Tibial nerve (tissue), 3 donors: Measurements from ENCODE around the gene ATG14.

ENCODE experiments used
- POLR2A ChIP-seq, 2 donors: fragments of 450-650 bp; IDR thresholded peaks; one replicate each; pipeline ENCODE4 v1.6.1; 2017; ENCODE audit warnings: antibody characterized with exemption in 2 of 2, mild to moderate bottlenecking in 2 of 2, moderate library complexity in 2 of 2
- TF ChIP-seq, protein P1 (sequence below), 5 experiments: fragments of 200-600 bp in 3 of 5; fragments of 450-650 bp in 2 of 5; sonication (generic) in 3 of 5; IDR thresholded peaks; one replicate each; pipeline ENCODE4 v1.5.1; 2016 to 2019; ENCODE audit warnings: antibody characterized with exemption in 5 of 5, mild to moderate bottlenecking in 3 of 5, moderate library complexity in 2 of 5

DNA sequence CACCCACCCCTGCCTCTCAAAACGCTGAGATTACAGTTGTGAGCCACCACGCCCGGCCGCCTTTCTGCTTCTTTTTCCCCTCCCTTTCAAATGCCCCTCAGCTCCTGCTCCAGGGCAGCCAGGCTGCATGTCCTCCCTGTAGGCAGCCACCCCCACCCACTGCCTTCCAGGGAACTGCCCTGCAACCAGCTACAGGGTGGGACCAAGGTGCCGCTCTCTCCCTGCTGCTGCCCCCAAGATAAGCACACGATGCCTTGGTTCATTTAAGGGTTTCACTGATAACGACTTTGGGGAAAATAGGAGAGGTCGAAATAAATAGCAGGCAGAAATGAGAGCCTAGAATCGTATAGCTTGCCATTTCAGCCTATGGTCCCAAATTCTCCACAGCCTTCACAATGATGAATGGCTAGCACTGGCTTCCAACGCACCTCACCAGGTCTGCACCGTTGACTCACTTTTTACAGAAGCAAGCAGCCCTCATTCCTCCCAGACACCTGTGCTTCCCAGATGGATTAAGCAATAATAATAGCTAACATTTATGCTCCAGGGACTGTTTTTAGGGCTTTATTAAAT lies 40.7 kb downstream of the ATG14 start:
- TF ChIP-seq, protein P1, sequence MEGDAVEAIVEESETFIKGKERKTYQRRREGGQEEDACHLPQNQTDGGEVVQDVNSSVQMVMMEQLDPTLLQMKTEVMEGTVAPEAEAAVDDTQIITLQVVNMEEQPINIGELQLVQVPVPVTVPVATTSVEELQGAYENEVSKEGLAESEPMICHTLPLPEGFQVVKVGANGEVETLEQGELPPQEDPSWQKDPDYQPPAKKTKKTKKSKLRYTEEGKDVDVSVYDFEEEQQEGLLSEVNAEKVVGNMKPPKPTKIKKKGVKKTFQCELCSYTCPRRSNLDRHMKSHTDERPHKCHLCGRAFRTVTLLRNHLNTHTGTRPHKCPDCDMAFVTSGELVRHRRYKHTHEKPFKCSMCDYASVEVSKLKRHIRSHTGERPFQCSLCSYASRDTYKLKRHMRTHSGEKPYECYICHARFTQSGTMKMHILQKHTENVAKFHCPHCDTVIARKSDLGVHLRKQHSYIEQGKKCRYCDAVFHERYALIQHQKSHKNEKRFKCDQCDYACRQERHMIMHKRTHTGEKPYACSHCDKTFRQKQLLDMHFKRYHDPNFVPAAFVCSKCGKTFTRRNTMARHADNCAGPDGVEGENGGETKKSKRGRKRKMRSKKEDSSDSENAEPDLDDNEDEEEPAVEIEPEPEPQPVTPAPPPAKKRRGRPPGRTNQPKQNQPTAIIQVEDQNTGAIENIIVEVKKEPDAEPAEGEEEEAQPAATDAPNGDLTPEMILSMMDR (IDR thresholded peaks at IDR 0.05) = no peak
- no peak for TF ChIP-seq POLR2A (IDR thresholded peaks at IDR 0.05)
